GM18870 (cell line): ENCODE data around the gene SLC15A2.
"Not testable (repeated sequence)": the region's sequence is repeated elsewhere in the genome, so short reads cannot be mapped to it uniquely, and the experiment has no call there.

Source experiments
- ATAC-seq: cut with Tn5 transposase; IDR thresholded peaks from one replicate; pipeline ENCODE4 v1.9.1; 2021; ENCODE audit warnings: moderate library complexity; ENCODE audit not compliant: unreplicated experiment

Gene SLC15A2

DNA sequence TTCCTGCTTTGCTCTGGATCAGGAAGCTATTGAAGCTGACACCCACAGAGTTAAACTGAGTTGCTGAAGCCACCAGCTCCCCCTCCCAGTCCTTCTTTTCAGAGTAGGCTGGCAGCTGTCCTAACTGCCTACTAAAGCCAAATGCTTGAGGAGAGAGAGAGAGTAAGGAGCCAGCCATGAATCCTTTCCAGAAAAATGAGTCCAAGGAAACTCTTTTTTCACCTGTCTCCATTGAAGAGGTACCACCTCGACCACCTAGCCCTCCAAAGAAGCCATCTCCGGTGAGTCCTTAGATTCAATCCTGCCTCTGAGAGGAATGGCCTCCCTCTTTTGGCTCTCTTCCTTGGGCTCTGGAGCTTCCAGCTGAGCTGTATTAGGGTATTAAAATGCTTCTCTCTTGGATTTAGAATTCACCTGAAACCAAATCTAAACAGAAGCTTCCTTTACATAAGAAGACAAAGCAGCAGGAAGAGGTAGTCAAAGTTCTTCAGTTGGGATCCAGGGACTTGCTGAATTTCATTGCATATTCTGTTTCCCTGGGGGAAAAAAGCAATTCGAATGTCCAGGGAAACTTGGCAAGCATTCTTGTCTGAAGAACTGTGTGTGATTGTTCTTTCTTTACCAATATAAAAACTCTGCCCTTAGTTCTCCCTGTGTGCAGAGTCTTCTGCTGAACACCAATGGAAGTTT is at the start of gene SLC15A2:
TSS of gene SLC15A2 (plus strand) at position 101 of the 690 bp plus-strand sequence. CDS start at position 177, 76 bp downstream.
- ATAC-seq, result no peak

GRCh38 chr3:121844892-121845291 is 49.3 kb upstream of the SLC15A2 start:
- ATAC-seq, result no peak

GRCh38 chr3:121852256-121852655 is 41.9 kb upstream of the SLC15A2 start:
- ATAC-seq, result no peak

DNA sequence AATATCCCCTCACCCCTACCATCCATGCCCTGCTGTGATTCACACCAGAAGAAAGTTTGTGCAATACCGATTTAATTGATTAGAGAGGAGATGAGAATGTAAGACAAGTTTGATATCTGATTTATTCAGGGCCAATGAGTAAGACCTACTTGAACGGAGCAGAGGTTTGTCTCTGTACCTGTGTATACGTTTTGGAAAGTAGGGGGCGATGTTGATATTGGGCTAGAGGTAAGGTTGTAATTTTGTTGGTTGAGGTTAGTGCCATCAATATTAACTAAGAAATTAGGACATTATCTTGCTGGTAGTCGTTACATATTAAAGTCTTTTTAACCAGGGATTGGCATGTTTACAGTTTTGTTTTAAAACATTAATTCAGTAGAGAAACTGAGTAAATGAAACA is 38.6 kb upstream of the SLC15A2 start:
- no peak for ATAC-seq

DNA sequence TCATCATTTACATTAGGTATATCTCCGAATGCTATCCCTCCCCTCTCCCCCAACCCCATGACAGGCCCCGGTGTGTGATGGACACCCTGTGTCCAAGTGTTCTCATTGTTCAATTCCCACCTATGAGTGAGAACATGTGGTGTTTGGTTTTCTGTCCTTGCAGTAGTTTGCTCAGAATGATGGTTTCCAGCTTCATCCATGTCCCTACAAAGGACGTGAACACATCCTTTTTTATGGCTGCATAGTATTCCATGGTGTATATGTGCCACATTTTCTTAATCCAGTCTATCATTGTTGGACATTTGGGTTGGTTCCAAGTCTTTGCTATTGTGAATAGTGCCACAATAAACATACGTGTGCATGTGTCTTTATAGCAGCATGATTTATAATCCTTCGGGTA is 36.4 kb upstream of the SLC15A2 start:
- not testable (repeated sequence) for ATAC-seq

DNA sequence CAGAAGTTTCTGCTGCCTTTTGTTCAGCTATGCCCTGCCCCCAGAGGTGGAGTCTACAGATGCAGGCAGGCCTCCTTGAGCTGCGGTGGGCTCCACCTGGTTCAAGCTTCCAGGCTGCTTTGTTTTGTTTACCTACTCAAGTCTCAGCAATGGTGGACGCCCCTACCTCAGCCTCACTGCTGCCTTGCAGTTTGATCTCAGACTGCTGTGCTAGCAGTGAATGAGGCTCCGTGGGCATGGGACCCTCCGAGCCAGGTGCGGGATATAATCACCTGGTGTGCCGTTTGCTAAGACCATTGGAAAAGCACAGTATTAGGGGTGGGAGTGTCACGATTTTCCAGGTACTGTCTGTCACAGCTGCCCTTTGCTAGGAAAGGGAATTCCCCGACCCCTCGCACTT is 31.0 kb upstream of the SLC15A2 start:
- ATAC-seq, result not testable (repeated sequence)

DNA sequence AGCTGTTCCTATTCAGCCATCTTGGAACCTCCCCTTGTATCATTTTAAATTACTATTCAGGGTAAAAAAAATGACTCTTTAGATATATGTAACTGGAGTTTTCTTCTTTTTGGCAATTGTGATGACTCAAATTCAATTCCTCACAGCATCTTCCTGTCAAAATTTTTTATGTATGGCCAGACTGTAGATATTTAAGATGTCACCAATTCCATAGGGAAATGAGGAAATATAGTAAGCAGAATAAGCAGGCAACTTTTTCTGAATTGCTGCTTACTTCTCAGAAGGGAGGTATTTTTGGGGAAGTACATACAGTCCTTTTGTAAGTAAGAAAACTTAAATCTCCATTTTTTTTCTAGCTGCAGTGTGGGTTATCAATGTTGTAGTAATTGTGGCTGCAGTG is 30.4 kb upstream of the SLC15A2 start:
- ATAC-seq, result no peak

DNA sequence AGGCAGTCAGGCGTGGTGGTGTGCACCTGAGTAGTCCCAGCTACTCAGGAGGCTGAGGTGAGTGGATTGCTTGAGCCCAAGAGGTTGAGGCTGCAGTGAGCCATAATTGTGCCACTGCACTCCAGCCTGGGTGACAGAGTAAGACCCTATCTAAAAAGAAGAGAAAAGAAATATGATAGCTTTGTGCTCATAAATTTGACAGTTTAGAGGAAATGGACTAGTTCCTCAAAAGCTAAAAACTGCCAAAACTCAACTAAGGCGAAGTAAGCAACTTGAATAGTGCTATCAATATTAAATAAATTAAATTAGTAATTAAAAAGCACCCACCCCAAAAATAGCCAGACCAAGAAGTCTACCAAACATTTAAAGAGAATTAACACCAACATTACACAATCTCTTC is 24.5 kb upstream of the SLC15A2 start:
- ATAC-seq, result no peak

DNA sequence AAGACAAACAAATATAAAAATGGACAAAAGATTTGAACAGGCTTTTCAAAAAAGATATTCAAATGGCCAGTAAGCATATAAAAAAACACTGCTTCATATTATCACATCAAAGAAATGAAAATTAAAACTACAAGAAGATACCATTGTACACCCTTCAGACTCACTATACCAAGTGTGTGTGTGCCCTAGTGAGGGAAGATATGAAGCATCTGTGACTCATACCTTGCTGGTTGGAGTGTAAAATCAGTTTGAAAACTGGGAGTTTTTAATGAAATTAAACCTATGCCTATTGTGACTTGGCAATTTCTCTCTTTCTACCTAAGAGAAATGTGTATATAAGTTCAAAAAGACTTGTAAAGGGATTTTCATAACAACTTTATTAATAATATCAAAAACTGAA is 23.5 kb upstream of the SLC15A2 start:
- ATAC-seq, result no peak

DNA sequence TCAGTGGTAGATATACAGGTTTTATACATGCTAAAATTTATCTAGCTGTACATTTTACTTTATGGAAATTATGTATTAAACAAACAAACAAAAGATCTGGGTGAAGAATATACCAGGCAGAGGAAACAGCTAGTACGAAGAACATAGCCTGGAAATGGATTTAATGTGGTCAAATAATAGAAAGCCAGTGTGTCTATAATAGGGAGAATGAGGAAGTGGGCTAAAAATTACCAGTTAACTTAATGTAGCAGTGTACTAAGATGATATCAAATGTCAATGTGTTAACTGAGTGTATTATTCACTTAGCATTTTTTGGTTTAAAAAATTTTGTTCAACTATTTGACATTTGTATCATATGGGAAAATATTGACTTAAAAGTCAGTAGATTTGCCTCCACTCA is 22.8 kb upstream of the SLC15A2 start:
- no peak for ATAC-seq

DNA sequence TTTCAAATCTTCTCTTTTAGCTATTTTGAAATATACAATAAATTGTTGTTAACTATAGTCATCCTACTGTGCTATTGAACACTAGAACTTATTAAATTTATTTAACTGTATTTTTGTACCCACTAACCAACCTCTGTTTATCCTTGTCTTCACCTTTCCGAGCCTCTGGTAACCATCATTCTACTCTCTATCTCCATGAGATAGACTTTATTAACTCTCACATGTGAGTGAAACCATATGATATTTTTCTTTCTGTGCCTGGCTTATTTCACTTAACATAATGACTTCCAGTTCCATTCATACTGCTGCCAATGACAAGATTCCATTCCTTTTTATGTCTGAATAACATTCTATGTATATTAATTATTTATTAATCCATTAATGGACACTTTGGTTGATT is 15.8 kb upstream of the SLC15A2 start:
- no peak for ATAC-seq

- no peak for ATAC-seq
Observed at GRCh38 chr3:121883507-121883906, 10.7 kb upstream of the SLC15A2 start.

GRCh38 chr3:121885386-121885785 is 8.8 kb upstream of the SLC15A2 start:
- no peak for ATAC-seq

GRCh38 chr3:121895121-121895520 is 920 bp downstream of the SLC15A2 start:
- no peak for ATAC-seq

DNA sequence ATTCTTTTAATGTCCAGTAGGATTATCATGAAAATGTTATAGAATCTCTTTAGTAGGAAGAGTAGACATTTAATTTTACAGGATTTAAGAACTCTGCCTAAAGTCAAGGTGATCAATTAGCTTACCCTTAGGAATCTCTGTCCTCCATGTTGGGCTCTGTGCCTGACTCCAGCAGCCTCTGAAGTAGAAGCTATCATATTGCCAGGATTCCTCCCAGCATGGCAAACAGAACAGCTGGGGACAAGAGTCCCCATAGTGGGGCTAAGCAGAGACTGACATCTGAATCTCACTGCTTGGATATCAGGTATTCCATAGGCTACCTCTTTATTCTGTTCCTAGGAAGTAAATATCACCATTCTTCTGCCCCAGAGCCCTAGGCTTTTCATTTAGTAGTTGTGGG is 1.5 kb downstream of the SLC15A2 start:
- ATAC-seq, result no peak

GRCh38 chr3:121896823-121897222 is 2.6 kb downstream of the SLC15A2 start:
- no peak for ATAC-seq

- ATAC-seq, result no peak
Observed at GRCh38 chr3:121897296-121897695, 3.1 kb downstream of the SLC15A2 start.

- no peak for ATAC-seq
Observed at GRCh38 chr3:121913305-121913990, 19.2 kb downstream of the SLC15A2 start.

DNA sequence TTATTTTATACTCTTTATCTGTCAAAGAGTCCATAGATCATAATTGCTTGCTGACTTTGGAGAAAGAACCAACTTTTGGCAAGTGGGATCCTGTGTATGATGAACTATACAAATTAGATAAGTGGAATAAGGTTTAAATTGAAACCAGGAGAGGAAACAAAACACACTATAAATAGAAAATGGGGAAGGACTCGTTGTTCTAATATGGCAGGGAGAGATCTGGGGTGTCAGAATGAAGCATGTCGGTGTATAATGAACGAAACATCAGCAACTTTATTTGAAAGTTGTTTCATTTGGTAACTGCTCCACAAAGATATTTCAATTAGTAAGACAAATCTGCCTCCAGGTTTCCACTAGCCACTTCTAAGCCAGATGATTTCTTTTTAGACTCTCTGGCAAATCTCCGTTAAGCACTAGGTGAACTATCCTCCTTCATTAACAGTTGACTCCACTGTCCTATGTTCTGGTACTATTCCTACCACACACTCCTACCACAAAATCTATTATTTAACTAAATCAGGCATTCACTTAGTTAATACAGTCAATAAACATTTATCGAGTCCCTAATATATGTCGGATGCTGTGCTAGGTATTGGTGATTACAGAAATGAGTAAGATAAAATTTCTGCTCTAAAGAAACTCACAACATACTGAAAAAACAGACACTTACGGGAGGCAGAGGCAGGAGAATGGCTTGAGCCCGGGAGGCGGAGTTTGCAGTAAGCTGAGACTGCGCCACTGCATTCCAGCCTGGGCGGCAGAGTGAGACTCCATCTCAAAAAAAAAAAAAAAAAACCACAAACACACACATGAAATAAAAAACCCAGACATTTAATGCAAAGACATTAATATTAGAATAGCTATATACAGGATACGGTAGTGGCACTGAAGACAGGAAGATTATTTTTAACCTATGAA is 20.1 kb downstream of the SLC15A2 start:
- no peak for ATAC-seq

- no peak for ATAC-seq
Observed at GRCh38 chr3:121916189-121916588, 22.0 kb downstream of the SLC15A2 start.

GRCh38 chr3:121918779-121919483 is 24.7 kb downstream of the SLC15A2 start:
- ATAC-seq, result no peak
